Endothelial cell (in vitro differentiated cells): ENCODE data around the gene OPRD1. TPM values are rescaled to one million over a fixed set of nuclear protein-coding genes. Genes with fewer than 3 reads are reported as not detected.

Experiments
- DNase-seq: peaks from one replicate; pipeline ENCODE4 v3.0.0; 2021; ENCODE audit warnings: low spot score
- H3K27ac Mint-ChIP-seq: one replicate; pipeline ENCODE4 v1.8.0; 2021; ENCODE audit warnings: mixed read lengths, inconsistent platforms; ENCODE audit not compliant: unreplicated experiment
- H3K27me3 Mint-ChIP-seq: one replicate; pipeline ENCODE4 v1.8.0; 2021; ENCODE audit warnings: mild to moderate bottlenecking, moderate library complexity, mixed read lengths, inconsistent platforms; ENCODE audit not compliant: unreplicated experiment
- H3K36me3 Mint-ChIP-seq: one replicate; pipeline ENCODE4 v1.8.0; 2021; ENCODE audit warnings: mild to moderate bottlenecking, low read depth, mixed read lengths, inconsistent platforms; ENCODE audit not compliant: unreplicated experiment
- H3K4me1 Mint-ChIP-seq: one replicate; pipeline ENCODE4 v1.8.0; 2021; ENCODE audit warnings: mild to moderate bottlenecking, mixed read lengths, inconsistent platforms; ENCODE audit not compliant: unreplicated experiment
- H3K4me3 Mint-ChIP-seq: one replicate; pipeline ENCODE4 v1.8.0; 2021; ENCODE audit warnings: mild to moderate bottlenecking, mixed read lengths, inconsistent platforms; ENCODE audit not compliant: unreplicated experiment
- H3K9me3 Mint-ChIP-seq: one replicate; pipeline ENCODE4 v1.8.0; 2021; ENCODE audit warnings: mixed read lengths, inconsistent platforms; ENCODE audit not compliant: unreplicated experiment
- CTCF ChIP-seq: fragments of 200-600 bp; sonication (generic); IDR thresholded peaks from one replicate; pipeline ENCODE4 v1.5.0; 2021; ENCODE audit warnings: antibody characterized with exemption; ENCODE audit not compliant: unreplicated experiment
- total RNA-seq: library from RNA; stranded (reverse); fragmentation: NEBNext Ultra II Directional; extraction: Animal tissue kit (Norgen Biotek cat#: 25700); gene quantifications from one replicate; pipeline ENCODE4 v1.2.1, GENCODE V29; 2021; ENCODE audit not compliant: unreplicated experiment

Gene OPRD1
- total RNA-seq, 1 donor from 2014 or later, result 9.7 TPM

- Mint-ChIP-seq H3K4me1 (peaks cover 1% of the 10 kb centered on the region), H3K36me3 (peaks cover 5% of the 10 kb centered on the region), H3K27ac (no peak overlapping the region), H3K27me3 (peaks cover under 1% of the 10 kb centered on the region), H3K4me3 (no peak overlapping the region), H3K9me3 (no peaks in the 10 kb centered on the region)
- no peak for TF ChIP-seq CTCF
- DNase-seq, result no peak
Observed at GRCh38 chr1:28855969-28856368, 44.0 kb downstream of the OPRD1 start.

GRCh38 chr1:28860332-28861073 is 48.5 kb downstream of the OPRD1 start:
- Mint-ChIP-seq H3K4me1 (peaks cover 4% of the 10 kb centered on the region), H3K9me3 (no peaks in the 10 kb centered on the region), H3K36me3 (peaks cover 5% of the 10 kb centered on the region), H3K4me3 (no peak overlapping the region), H3K27me3 (peaks cover 4% of the 10 kb centered on the region), H3K27ac (no peak overlapping the region)
- TF ChIP-seq CTCF, result no peak
- no peak for DNase-seq

GRCh38 chr1:28862571-28863403 is 50.8 kb downstream of the OPRD1 start:
- Mint-ChIP-seq H3K27me3 (peaks cover 4% of the 10 kb centered on the region), H3K4me3 (no peak overlapping the region), H3K27ac (no peak overlapping the region), H3K4me1 (peaks cover 4% of the 10 kb centered on the region), H3K9me3 (no peaks in the 10 kb centered on the region), H3K36me3 (peaks cover 5% of the 10 kb centered on the region)
- TF ChIP-seq CTCF, result no peak
- DNase-seq, result no peak

GRCh38 chr1:28864695-28865094 is 52.7 kb downstream of the OPRD1 start:
- Mint-ChIP-seq H3K27ac (no peak overlapping the region), H3K4me1 (peaks cover 7% of the 10 kb centered on the region), H3K9me3 (no peaks in the 10 kb centered on the region), H3K27me3 (peaks cover 4% of the 10 kb centered on the region), H3K4me3 (no peak overlapping the region), H3K36me3 (peaks cover under 1% of the 10 kb centered on the region)
- DNase-seq, result no peak
- no peak for TF ChIP-seq CTCF
